Kidney (tissue), 14 donors: Measurements from ENCODE around the gene IL1RAPL2. TPM values are rescaled to one million over a fixed set of nuclear protein-coding genes. Genes with fewer than 3 reads are reported as not detected.

Experiments used
- DNase-seq, 5 donors: peaks; one replicate each; pipeline ENCODE4 v3.0.0-alpha.2; 2013 to 2020
- FAIRE-seq: peaks from 2 replicates; lab custom pipeline; 2012; peaks lifted over from hg19 to GRCh38; lab: Jason Lieb, UNC
- H3K27ac ChIP-seq, 2 donors: one replicate each; pipeline ENCODE4 v1.7.0; 2013; ENCODE audit warnings: low read depth in 2 of 2, low read length in 2 of 2, inconsistent platforms in 1 of 2
- H3K27me3 ChIP-seq: one replicate; pipeline ENCODE4 v1.7.1; 2013; ENCODE audit warnings: low read length, inconsistent platforms; ENCODE audit not compliant: control insufficient read depth, insufficient read depth
- H3K36me3 ChIP-seq, 3 donors: one replicate each; pipeline versions ENCODE4 v1.7.0 to v1.7.1; 2013; ENCODE audit warnings: low read length in 3 of 3, control low read depth in 1 of 3, inconsistent platforms in 1 of 3; ENCODE audit not compliant: insufficient read depth in 3 of 3, control insufficient read depth in 2 of 3
- H3K4me1 ChIP-seq, 3 donors: one replicate each; pipeline versions ENCODE4 v1.7.0 to v1.7.1; 2013; ENCODE audit warnings: low read length in 3 of 3, inconsistent platforms in 1 of 3, low read depth in 1 of 3; ENCODE audit not compliant: control insufficient read depth in 2 of 3, insufficient read depth in 2 of 3
- H3K4me3 ChIP-seq, 3 donors: one replicate each; pipeline versions ENCODE4 v1.7.0 to v1.8.1; 2013; ENCODE audit warnings: low read length in 3 of 3, control low read depth in 1 of 3, inconsistent platforms in 1 of 3
- H3K9ac ChIP-seq, 3 donors: one replicate each; pipeline versions ENCODE4 v1.7.0 to v1.7.1; 2013; ENCODE audit warnings: low read length in 3 of 3, control low read depth in 1 of 3, inconsistent platforms in 1 of 3
- H3K9me3 ChIP-seq, 3 donors: one replicate each; pipeline versions ENCODE4 v1.7.0 to v1.7.1; 2013; ENCODE audit warnings: low read length in 3 of 3, control low read depth in 1 of 3, inconsistent platforms in 1 of 3; ENCODE audit not compliant: control insufficient read depth in 2 of 3, insufficient read depth in 1 of 3
- CTCF ChIP-seq: IDR thresholded peaks from 3 replicates; pipeline ENCODE4 v1.5.1; 2012; ENCODE audit warnings: mild to moderate bottlenecking, moderate library complexity, borderline replicate concordance; ENCODE audit not compliant: insufficient read depth; ENCODE audit errors: extremely low read depth
- intact Hi-C: fragments of 100-400 bp; cut with DNase I; formaldehyde crosslinking; loops from one replicate; pipeline ENCODE4 v1.11.1; 2022
- polyA plus RNA-seq: library from polyadenylated mRNA; stranded (reverse); fragments of 350-450 nt; fragmentation: Illumina TruSeq; extraction: RNeasy Lipid Tissue Mini Kit (QIAGEN cat#74804); gene quantifications from one replicate; pipeline ENCODE4 v1.2.3, GENCODE V29; 2014; ENCODE audit warnings: low read depth, low replicate concordance; ENCODE audit not compliant: insufficient read depth
- total RNA-seq: library from RNA; stranded (reverse); fragmentation: NEBNext Ultra II Directional; extraction: Animal tissue kit (Norgen Biotek cat#: 25700); gene quantifications from one replicate; pipeline ENCODE4 v1.2.1, GENCODE V29; 2021
- donor health status: control.
- donor health status: control.
- donor health status: control.
- donor health status: control.
- donor health status: control.
- donor health status: DM: yes; HTN: yes; CAD: no.
- donor health status: Normal renal cell carcinoma (clear cell type).

The IL1RAPL2 gene
- total and polyA plus RNA-seq, 2 donors from 2014 or later = 0.13 to 0.25 TPM

GRCh38 chrX:105461016-105461415, 895.0 kb downstream of the IL1RAPL2 start:
- DNase-seq = no peak
- Histone ChIP-seq H3K4me3 (no peak overlapping the region), H3K4me1 (no peaks in the 10 kb centered on the region), H3K27ac (no peak overlapping the region), H3K9ac (no peak overlapping the region), H3K36me3 (no peaks in the 10 kb centered on the region), H3K27me3 (no peaks in the 10 kb centered on the region), H3K9me3 (no peaks in the 10 kb centered on the region)
- intact Hi-C loops = no loop called here
- no peak for FAIRE-seq
- TF ChIP-seq CTCF = no peak

- Histone ChIP-seq H3K4me1 (no peaks in the 10 kb centered on the region), H3K27ac (no peak overlapping the region), H3K9me3 (no peaks in the 10 kb centered on the region), H3K36me3 (no peaks in the 10 kb centered on the region), H3K4me3 (no peak overlapping the region), H3K27me3 (no peaks in the 10 kb centered on the region), H3K9ac (no peak overlapping the region)
- FAIRE-seq (no peak), DNase-seq (no peak)
- intact Hi-C loops = no loop called here
- no peak for TF ChIP-seq CTCF
Measured at GRCh38 chrX:105462186-105462585, 896.2 kb downstream of the IL1RAPL2 start.

- no peak for DNase-seq
- peak; percentile 54 for FAIRE-seq
Measured at GRCh38 chrX:105463473-105463872, 897.5 kb downstream of the IL1RAPL2 start.

More at GRCh38 chrX:105463473-105463872, 897.5 kb downstream of the IL1RAPL2 start:
- Histone ChIP-seq H3K27ac (no peak overlapping the region), H3K4me3 (no peak overlapping the region), H3K4me1 (no peaks in the 10 kb centered on the region), H3K36me3 (no peaks in the 10 kb centered on the region), H3K9ac (no peak overlapping the region), H3K27me3 (no peaks in the 10 kb centered on the region), H3K9me3 (no peaks in the 10 kb centered on the region)
- TF ChIP-seq CTCF = no peak
- intact Hi-C loops = no loop called here
